SHP77 (cell line): Measurements from ENCODE around the gene MRI1.
"Not testable (repeated sequence)": the region's sequence is repeated elsewhere in the genome, so short reads cannot be mapped to it uniquely, and the experiment has no call there.

Experiments
- DNase-seq, 2 experiments: peaks; one replicate each; lab custom pipeline; 2025; lab: John Stamatoyannopoulos, UW

MRI1 gene

DNA sequence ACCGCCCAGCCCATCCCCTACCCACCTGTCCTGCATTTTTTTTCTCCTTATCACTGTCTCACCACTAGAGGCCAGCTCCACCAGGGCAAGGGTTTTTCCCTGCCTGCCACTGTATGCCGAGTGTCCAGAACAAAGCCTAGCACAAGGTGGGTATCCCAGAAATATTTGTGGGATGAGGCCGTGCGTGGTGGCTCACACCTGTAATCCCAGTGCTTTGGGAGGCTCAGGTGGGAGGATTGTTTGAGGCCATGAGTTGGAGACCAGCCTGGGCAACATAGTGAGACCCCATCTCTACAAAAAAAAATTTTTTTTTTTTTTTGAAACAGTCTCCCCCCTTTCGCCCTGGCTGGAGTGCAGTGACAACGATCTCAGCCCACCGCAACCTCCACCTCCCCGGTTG is 2.9 kb upstream of the MRI1 start:
- no peak for DNase-seq

DNA sequence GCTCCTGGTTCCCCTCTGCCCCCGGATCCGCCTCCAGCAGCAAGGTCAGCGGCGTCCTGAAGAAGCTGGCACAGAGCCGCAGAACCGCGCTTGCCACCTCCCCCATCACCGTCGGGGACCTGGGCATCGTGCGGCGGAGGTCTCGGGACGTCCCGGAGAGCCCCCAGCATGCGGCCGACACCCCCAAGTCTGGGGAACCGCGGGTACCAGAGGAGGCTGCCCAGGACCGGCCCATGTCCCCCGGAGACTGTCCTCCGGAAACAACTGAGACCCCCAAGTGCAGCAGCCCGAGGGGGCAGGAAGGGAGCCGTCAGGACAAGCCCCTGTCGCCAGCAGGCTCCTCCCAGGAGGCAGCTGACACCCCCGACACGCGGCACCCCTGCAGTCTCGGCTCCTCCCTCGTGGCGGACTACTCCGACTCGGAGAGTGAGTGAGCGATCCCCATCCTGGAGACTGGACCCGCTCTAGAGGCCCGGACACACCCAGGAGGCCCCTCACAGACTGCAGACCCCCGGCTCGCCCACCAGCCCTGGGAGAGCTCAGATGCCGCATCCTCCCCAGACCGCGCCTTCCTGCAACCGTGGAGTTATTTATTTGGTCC is 1.6 kb upstream of the MRI1 start:
- no peak for DNase-seq

DNA sequence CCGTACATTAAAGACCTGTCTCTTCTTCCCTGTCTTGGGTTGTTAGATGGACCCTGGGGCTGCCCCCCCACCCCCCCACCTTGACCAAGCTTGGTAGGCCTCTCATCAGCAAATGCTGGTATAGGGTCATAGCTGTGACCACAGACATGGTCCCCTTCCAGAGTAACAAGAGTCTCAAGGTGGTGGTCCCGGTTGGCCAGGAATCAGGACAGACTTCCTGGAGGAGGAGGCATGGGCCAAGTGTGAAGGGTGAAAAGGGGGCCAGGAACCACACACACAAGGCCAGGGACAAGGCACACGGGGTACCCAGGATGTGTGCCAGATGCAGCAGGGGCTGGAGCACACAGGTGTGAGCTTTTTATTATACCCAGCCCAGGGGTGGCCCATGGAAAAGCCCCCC is 1.1 kb upstream of the MRI1 start:
- DNase-seq, result no peak

DNA sequence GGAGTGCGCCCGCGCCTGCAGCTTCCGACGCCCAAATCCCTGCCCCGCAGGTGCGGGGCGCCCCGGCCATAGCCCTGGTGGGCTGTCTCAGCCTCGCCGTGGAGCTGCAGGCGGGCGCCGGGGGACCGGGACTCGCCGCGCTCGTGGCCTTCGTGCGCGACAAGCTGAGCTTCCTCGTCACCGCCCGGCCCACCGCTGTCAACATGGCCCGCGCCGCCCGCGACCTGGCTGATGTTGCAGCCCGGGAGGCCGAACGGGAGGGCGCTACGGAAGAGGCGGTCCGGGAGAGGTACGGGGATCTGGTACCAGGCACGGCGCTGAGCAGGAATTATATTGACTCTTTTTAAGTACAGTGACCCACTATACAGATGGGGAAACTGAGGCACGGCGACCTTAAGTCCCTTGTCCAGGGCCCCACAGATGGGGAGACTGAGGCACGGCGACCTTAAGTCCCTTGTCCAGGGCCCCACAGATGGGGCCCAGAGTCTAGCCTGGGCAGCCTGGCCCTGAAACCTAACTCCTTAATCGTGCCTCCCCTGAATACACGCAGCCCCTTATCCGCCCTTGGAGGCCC is 586 bp downstream of the MRI1 start:
- no peak for DNase-seq

DNA sequence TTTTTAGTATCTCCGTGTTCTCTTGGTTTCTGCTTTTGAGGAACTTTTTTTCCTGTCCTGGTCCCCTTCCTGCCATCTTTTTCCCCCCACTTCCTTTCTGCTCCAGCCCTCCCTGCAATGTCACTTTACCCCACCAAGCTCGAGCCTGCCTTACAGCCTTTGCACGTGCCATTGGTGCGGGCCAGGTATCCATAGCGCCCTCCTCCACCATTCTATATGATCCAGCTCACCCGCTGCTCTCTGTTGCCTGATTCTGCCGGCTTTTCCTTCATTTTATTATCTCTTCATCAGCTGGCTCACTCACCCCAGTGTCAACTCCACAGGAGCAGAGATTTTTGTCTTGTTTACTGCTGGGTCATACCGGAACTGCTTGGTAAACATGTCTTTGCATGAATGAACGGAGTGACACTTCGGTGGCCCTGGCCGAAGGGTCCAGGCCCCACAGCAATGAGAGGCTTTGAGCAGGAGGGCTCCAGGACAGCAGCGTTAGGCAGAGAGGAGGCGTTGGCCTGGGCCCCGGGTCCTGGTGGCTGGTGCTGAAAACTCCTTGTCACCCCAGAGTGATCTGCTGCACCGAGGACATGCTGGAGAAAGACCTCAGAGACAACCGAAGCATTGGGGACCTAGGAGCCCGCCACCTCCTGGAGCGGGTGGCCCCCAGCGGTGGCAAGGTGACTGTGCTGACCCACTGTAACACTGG is 1.2 kb downstream of the MRI1 start:
- no peak for DNase-seq

DNA sequence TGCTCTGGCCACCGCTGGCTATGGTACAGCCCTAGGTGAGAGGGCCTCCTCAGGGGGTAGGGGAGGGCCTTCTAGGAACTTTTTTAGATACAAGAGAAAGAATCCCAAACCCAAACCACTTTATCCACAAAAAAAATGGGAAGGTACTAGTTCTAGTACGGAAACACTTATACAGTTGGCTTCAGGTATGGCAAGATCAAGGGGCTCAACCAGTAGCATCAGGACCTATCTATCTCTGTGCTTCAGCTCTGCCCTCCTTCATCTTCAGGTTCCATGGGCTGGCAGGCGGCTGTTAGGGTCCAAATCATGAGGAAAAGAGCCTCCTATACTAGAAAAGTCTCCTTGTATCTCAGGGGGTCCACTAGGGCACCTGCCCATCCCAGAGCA is 1.8 kb downstream of the MRI1 start:
- DNase-seq, result no peak

DNA sequence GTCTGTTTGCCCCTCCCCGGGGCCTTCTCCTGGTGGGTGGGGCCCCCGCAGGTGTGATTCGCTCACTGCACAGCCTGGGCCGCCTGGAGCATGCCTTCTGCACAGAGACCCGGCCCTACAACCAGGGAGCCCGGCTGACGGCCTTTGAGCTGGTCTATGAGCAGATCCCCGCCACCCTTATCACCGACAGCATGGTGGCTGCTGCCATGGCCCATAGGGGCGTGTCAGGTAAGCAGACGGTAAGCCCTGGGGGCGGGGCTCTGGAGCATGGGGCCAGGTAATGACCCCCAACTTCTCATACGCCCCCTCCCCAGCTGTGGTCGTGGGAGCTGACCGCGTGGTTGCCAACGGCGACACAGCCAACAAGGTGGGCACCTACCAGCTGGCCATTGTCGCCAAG is 4.2 kb downstream of the MRI1 start:
- no peak for DNase-seq

DNA sequence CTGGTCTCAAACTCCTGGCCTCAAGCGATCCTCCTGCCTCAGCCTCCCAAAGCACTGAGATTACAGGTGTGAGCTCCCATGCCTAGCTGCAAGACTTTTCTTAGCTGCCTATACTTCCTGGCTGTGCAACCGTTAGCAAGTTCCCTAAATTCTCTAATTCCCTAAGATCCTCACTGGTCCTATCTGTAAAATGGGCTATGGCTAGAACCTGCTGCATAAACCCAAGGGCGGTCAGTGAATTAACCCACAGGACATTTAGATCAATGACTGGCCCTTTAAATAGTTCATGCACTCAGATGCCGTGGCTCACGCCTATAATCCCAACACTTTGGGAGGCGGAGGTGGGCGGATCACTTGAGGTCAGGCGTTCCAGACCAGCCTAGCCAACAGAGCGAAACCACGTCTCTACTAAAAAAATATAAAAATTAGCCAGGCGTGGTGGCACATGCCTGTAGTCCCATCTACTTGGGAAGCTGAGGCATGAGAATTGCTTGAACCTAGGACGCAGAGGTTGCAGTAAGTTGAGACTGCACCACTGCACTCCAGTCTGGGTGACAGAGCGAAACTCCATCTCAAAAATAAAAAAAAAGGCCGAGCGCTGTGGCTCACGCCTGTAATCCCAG is 5.8 kb downstream of the MRI1 start:
- no peak for DNase-seq

DNA sequence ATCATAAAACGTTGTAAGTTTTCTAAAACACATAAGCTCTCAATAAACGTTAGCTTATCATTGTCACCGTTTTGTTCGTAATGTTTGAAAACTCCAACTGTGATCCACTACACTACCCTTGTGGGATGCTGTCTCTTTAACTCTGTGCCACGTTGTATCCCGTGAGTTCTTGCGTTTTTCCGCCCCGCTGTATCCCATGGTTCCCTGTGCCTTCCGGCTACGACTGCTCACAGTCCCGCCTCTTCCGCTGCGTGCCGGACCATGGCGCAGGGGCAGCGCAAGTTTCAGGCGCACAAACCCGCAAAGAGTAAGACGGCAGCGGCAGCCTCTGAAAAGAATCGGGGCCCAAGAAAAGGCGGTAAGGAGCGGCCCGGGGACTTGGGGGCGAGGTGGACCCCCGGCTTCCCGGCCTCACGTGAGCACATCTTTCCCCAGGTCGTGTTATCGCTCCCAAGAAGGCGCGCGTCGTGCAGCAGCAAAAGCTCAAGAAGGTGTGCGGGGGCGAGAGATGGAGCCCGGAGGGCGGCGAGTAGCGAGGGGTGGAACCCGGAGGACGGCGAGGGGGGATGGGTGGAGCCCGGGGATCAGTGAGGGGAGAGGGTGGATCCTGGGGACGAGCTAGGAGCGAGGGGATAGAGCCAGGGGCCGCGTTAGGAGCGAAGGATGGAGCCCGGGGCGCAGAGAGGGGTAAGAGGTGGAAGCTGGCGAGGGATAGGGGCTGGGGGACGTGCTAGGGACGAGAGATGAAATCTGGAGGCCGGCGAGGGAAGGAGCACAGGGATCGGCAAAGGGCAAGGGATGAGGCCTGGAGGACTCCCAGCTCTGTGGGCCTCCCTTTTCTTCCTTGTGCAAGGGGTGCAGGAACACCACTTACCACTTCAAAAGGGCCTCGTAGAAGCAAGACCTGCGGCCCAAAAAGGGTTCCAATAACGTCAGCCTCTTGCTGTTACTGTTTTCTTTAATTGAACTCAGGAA is 10.2 kb downstream of the MRI1 start, which contains the start of gene C19orf53:
TSS of gene C19orf53 (plus strand) at position 240 of the 975 bp plus-strand sequence. CDS start at position 262, 22 bp downstream.
- DNase-seq, result peak; percentile 71 to 83

DNA sequence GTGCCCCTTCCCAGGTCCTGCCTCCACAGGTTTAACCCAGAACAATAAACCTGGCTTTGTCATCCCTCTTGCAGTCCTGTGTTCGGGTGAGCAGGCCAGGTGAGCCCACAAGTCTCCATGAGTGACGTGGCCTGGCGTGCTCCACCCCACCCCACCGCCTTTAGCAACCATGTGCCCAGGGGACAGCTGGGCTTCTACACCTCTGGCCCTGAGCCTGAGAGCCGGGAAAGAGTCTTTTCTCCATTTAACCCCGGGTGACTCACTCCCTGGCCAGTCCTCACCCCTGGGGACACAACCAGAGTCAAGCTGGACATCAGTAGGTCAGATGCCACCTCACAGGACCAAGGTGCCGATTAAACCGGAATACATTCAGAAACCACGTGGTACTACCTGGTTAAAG is 14.1 kb downstream of the MRI1 start:
- no peak for DNase-seq

DNA sequence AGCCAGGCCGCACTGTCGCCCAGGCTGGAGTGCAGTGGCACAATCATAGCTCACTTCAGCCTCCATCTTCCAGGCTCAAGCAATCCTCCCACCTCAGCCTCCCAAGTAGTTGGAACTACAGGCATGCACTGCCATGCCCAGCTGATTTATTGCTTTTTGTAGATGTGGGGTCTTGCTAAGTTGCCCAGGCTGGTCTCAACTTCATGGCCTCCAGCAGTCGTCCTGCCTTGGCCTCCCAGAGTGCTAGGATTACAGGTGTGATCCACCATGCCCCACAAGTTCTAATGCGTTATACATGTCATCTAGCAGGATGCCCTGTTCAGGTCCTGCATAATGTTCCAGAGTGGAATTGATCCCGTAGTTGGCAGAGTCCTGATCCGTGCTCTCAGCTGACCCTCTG is 14.5 kb downstream of the MRI1 start:
- no peak for DNase-seq

DNA sequence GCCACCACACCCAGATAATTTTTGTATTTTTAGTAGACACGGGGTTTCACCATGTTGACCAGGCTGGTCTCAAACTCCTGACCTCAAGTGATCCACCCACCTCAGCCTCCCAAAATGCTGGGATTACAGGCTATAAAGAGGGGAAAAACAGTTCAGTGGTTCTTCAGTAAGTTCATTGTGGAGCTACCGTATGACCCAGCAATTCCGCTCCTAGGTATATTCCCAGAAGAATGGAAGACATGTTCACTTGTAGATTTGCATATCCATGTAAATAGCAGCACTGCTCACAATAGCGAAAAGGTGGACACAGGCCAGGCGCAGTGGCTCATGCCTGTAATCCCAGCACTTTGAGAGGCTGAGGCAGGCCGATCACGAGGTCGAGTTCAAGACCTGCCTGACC is 15.5 kb downstream of the MRI1 start:
- DNase-seq, result not testable (repeated sequence)

DNA sequence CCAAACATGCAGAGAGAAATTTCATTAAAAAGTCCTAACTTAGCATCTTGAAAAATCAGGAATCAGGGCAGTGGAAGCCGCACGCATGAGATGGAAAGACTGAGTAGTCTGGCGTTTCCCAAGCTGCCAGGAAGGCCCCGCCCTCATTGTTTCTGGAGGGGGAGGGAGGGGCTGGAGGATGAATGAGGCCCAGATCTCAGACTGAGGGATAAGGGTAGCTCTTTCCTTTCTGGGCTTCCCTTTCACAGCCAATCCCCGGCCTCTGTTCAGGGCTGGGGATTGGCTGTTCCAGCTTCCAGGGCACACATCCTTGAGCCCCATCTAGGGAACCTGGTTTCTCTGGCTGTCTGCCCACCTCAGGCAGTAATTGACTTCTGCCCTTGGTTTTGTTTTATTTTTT is 17.2 kb downstream of the MRI1 start:
- peak in 1 of 2 experiments; percentile 26 for DNase-seq

DNA sequence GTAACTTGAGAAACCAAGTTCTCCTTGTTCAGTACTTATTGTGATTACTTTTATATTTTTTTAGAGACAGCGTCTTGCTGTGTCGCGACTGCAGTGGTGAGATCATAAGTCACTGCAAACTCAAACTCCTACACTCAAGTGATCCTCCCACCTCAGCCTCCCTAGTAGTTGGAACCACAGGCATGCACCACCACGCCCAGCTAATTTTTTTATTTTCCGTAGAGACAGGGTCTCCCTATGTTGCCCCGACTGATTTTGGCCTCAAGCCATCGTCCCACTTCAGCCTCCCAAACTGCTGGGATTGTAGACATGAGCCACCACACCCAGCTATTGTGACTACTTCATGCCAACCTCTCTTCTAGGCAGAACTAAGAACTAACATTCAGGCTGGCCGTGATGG is 18.2 kb downstream of the MRI1 start:
- no peak for DNase-seq

DNA sequence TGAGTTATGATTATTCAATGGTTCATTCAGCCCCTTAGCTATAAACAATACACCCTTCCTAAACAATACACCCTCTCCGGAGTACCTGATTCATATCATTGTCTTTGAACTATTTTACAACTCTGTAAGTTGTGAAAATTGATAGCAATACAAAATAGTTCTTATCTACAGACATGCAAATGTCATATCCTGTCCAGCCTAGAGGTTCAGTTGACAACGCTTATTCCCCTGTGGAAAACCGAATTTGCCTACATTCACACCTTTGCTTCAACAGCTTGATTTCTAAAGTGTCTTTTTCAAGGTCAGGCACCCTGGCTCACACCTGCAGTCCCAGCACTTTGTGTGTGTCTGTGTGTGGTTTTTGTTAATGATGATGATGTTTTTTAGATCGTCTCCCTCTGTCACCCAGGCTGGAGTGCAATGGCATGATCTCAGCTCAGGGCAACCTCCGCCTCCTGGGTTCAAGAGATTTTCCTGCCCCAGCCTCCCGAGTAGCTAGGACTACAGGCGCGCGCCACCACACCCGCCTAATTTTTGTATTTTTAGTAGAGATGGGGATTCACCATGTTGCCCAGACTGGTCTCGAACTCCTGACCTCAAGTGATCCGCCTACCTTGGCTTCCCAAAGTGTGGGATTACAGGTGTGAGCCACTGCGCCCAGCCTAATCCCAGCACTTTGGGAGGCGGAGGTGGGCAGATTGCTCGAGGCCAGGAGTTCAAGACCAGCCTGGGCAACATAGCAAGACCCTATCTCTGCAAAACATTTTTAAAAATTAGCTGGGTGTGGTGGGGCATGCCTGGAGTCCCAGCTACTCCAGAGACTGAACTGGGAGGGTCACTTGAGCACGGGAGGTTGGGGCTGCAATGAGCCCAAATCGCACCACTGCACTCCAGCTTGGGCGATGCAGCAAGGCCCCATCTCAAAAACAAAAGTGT is 19.5 kb downstream of the MRI1 start:
- DNase-seq, result no peak

DNA sequence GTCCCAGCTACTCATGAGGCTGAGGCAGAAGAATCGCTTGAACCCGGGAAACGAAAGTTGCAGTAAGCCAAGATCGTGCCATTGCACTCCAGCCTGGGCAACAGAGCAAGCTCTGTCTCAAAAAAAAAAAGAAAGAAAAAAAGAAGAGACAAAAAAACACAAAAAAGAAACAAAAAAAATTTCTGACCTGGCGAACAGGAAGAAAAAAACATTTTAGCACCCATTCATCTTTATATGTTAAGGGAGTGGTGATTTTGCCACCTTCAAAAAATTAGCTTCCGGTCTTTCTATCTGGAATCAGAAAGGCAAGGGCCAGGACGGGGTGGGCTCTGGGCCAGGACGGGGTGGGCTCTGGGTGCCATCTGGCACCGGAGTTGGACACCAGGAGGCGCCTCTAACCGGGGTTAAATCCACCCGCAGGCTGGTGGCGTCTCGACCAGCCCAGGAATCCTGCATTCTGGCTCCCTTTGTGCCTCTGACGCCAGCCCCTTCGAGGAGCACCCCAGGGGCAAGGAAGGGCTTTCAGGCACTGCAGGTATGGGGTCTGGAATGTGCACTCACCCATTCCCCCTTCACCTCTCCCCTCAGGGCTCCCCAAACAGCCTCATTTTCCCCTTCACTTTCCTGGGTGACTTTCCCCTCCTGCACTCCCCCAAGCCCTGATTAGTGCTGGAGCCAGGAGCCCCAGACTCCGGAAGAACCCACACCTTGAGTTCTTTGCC is 20.6 kb downstream of the MRI1 start:
- DNase-seq, result peak; percentile 34 to 59

DNA sequence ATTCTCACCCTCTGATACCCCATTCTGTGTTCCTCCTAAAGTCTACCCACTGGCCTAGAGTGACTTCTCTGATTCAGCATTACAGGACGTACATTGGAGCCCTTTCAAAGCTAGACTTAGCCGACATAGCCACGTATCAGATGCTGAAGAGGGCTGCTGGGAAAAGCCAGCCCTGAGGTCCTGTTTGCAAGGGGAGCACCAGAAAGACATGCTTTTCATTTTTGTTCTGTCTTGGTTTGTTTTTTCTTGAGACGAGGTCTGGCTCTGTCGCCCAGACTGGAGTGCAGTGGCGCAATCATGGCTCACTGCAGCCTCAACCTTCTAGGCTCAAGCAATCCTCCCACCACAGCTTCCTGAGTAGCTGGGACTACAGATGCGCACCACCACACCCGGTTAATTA is 24.7 kb downstream of the MRI1 start:
- DNase-seq, result no peak

DNA sequence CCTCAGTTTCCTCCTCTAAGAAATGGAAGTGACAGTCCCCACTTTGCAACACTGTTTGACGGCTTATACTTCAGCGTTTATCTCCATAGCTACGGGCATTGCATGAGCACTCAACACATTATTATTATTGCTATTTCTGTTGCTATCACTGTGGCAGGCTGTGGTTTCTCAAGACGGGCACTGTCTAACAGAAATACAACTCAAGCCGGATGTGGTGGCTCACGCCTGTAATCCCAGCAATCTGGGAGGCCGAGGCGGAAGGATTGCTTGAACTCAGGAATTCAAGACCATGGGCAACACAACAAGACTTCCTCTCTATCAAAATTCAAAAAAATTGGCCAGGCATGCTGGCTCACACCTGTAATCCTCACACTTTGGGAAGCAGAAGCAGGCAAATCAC is 26.0 kb downstream of the MRI1 start:
- no peak for DNase-seq

DNA sequence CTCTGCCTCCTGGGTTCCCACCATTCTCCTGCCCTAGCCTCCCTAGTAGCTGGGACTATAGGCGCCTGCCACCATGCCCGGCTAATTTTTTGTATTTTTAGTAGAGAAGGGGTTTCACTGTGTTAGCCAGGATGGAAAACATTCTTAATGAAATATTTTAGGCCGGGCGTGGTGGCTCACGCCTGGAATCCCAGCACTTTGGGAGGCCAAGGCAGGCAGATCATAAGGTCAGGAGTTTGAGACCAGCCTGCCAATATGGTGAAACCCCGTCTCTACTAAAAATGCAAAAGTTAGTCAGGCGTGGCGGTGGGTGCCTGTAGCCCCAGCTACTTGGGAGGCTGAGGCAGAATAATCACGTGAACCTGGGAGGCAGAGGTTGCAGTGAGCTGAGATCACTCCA is 29.0 kb downstream of the MRI1 start:
- not testable (repeated sequence) for DNase-seq

DNA sequence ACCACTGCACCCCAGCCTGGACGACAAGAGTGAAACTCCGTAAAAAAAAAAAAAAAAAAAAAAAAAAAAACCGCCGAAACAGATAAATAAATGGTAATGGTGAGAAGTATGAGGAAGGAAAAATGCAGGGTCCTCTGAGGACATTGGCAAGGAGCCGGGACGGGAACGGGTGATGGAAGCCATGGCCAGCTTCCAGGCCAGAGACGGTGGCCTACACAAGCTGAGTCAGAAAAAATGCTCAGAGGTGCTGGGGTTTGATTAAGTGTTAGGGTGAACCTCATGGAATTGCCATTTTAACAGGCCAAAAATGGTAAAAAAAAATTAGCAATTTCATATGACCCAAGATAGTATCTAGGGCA is 30.1 kb downstream of the MRI1 start:
- no peak for DNase-seq
